HepG2 (cell line): Measurements from ENCODE around the gene TLE1. TPM values are rescaled to one million over a fixed set of nuclear protein-coding genes. Genes with fewer than 3 reads are reported as not detected.

ENCODE experiments used
- ATAC-seq: fragments of 200-7000 bp; cut with Tn5 transposase; 3 replicates; pipeline ENCODE4 v1.9.1; 2020; ENCODE audit warnings: mild to moderate bottlenecking, moderate library complexity
- BruUV-seq: library from RNA; stranded (reverse); fragments of 400-500 nt; replicated peaks from 2 replicates; lab custom pipeline; 2021; lab: Mats Ljungman, UMichigan
- CTCF ChIA-PET: fragments of 300-600 bp; formaldehyde crosslinking; extraction: SDS; loops from one replicate; lab custom pipeline; 2021; ENCODE audit warnings: low total read pairs, inconsistent platforms, low intra/inter-chr PET ratio; lab: Yijun Ruan, JAX
- POLR2A ChIA-PET: fragments of 350-600 bp; sonication (Branson Sonifier 250); formaldehyde crosslinking; loops from one replicate; lab custom pipeline; 2020; ENCODE audit warnings: antibody characterized with exemption, inconsistent platforms; lab: Yijun Ruan, JAX
- DNase-seq: peaks from one replicate; pipeline ENCODE4 v3.0.0-alpha.2; 2015; ENCODE audit warnings: low spot score
- FAIRE-seq: peaks from 3 replicates; lab custom pipeline; 2011; peaks lifted over from hg19 to GRCh38; lab: Jason Lieb, UNC
- H2AFZ ChIP-seq: one replicate; pipeline ENCODE4 v1.6.1; 2011; ENCODE audit warnings: low read length, inconsistent platforms
- H3K27ac ChIP-seq: fragments of 300-600 bp; 3 replicates; pipeline ENCODE4 v1.8.0; 2011; ENCODE audit warnings: mixed run types, mild to moderate bottlenecking, mixed read lengths, low read length, inconsistent platforms; ENCODE audit not compliant: insufficient read depth; ENCODE audit errors: extremely low read length
- H3K27me3 ChIP-seq, 2 experiments: fragments of 200-600 bp in 1 of 2; 2 replicates in 1 of 2; 3 replicates in 1 of 2; pipeline versions ENCODE4 v1.6.0 to v1.8.0; 2011; ENCODE audit warnings: low read length in 2 of 2, mild to moderate bottlenecking in 2 of 2, moderate library complexity in 2 of 2, inconsistent platforms in 1 of 2; ENCODE audit not compliant: insufficient read depth in 2 of 2, control insufficient read depth in 1 of 2
- H3K36me3 ChIP-seq, 2 experiments: fragments of 200-600 bp in 1 of 2; replicated peaks in 1 of 2; 2 replicates in 1 of 2; 3 replicates in 1 of 2; pipeline versions ENCODE4 v1.5.1 to v1.8.0; 2011; ENCODE audit warnings: low read length in 2 of 2, inconsistent platforms in 1 of 2; ENCODE audit not compliant: insufficient read depth in 2 of 2, control insufficient read depth in 1 of 2
- H3K4me1 ChIP-seq: 2 replicates; pipeline ENCODE4 v1.5.1; 2012; ENCODE audit warnings: low read length, inconsistent platforms; ENCODE audit not compliant: insufficient read depth
- H3K4me2 ChIP-seq: 2 replicates; pipeline ENCODE4 v1.6.0; 2011; ENCODE audit warnings: low read depth, low read length, inconsistent platforms
- H3K4me3 ChIP-seq, 3 experiments: fragments of 200-600 bp in 1 of 3; sonication (generic), shearing (Covaris generic) in 1 of 3; replicated peaks in 1 of 3; 2 replicates each; pipeline ENCODE4 v1.5.1; 2011 to 2016; ENCODE audit warnings: low read length in 3 of 3, inconsistent platforms in 2 of 3, low read depth in 2 of 3, mild to moderate bottlenecking in 2 of 3, control low read depth in 1 of 3, mixed read lengths in 1 of 3; ENCODE audit not compliant: insufficient read depth in 1 of 3
- H3K79me2 ChIP-seq: one replicate; pipeline ENCODE4 v1.6.1; 2011; ENCODE audit warnings: low read length, inconsistent platforms; ENCODE audit not compliant: insufficient read depth
- H3K9ac ChIP-seq: 2 replicates; pipeline ENCODE4 v1.6.0; 2011; ENCODE audit warnings: mild to moderate bottlenecking, low read depth, low read length, inconsistent platforms; ENCODE audit not compliant: insufficient read depth
- H3K9me3 ChIP-seq: 2 replicates; pipeline ENCODE4 v1.5.1; 2012; ENCODE audit warnings: mild to moderate bottlenecking, low read length
- H4K20me1 ChIP-seq: 2 replicates; pipeline ENCODE4 v1.6.0; 2011; ENCODE audit warnings: inconsistent platforms, mild to moderate bottlenecking, low read length, moderate library complexity; ENCODE audit not compliant: insufficient read depth
- ATF5 ChIP-seq: sonication (generic); formaldehyde crosslinking; IDR thresholded peaks from 2 replicates; pipeline ENCODE4 v1.4.0; 2020; ENCODE audit warnings: mild to moderate bottlenecking, low read depth, missing genetic modification reagents
- CBX2 ChIP-seq, 2 experiments: fragments of 200-600 bp in 1 of 2; sonication (generic); formaldehyde crosslinking in 1 of 2; IDR thresholded peaks; 2 replicates each; pipeline versions ENCODE4 v1.7.0 to v1.8.1; 2018 to 2022; ENCODE audit warnings: low read depth in 2 of 2, low read length in 1 of 2, mild to moderate bottlenecking in 1 of 2, missing genetic modification reagents in 1 of 2
- CEBPB ChIP-seq: IDR thresholded peaks from 2 replicates; pipeline ENCODE4 v1.6.1; 2011; ENCODE audit warnings: low read depth, low read length, improper control_type of control experiment, borderline replicate concordance
- CREB1 ChIP-seq, 2 experiments: fragments of 450-650 bp in 1 of 2; IDR thresholded peaks; 2 replicates each; pipeline ENCODE4 v1.6.1; 2016 to 2017; ENCODE audit warnings: control low read depth in 1 of 2, mild to moderate bottlenecking in 1 of 2, missing compliant biosample characterization in 1 of 2, missing genetic modification characterization in 1 of 2
- FLYWCH1 ChIP-seq: sonication (generic); formaldehyde crosslinking; IDR thresholded peaks from 2 replicates; pipeline ENCODE4 v1.8.1; 2023; ENCODE audit warnings: mild to moderate bottlenecking, missing genetic modification reagents
- HNRNPUL1 ChIP-seq: fragments of 200-400 bp; formaldehyde crosslinking; IDR thresholded peaks from 2 replicates; pipeline ENCODE4 v1.6.1; 2017; ENCODE audit warnings: low read depth, mild to moderate bottlenecking, low read length, moderate library complexity
- MED13 ChIP-seq: sonication (generic); formaldehyde crosslinking; IDR thresholded peaks from 2 replicates; pipeline ENCODE4 v1.5.0; 2020; ENCODE audit warnings: missing genetic modification reagents
- NCOR1 ChIP-seq: fragments of 200-600 bp; sonication (generic); IDR thresholded peaks from 2 replicates; pipeline ENCODE4 v1.7.0; 2017; ENCODE audit warnings: antibody characterized with exemption, low read length, borderline replicate concordance
- SIX1 ChIP-seq: sonication (generic); formaldehyde crosslinking; IDR thresholded peaks from 2 replicates; pipeline ENCODE4 v1.4.0; 2020; ENCODE audit warnings: missing genetic modification reagents, borderline replicate concordance
- ZNF318 ChIP-seq: sonication (generic); formaldehyde crosslinking; IDR thresholded peaks from 2 replicates; pipeline ENCODE4 v1.4.0; 2020; ENCODE audit warnings: mild to moderate bottlenecking, missing genetic modification reagents
- ZNF501 ChIP-seq: sonication (generic); formaldehyde crosslinking; IDR thresholded peaks from 2 replicates; pipeline ENCODE4 v1.5.1; 2020; ENCODE audit warnings: mild to moderate bottlenecking, moderate library complexity, missing genetic modification reagents
- ZNF644 ChIP-seq: IDR thresholded peaks from 2 replicates; pipeline ENCODE4 v1.6.1; 2016; ENCODE audit warnings: low read depth
- ZNF775 ChIP-seq: sonication (generic); formaldehyde crosslinking; IDR thresholded peaks from 2 replicates; pipeline ENCODE4 v1.4.0; 2020; ENCODE audit warnings: missing genetic modification reagents, mild to moderate bottlenecking, moderate library complexity, borderline replicate concordance
- WGBS: methylation state at CpG from one replicate; pipeline ENCODE4 v1.1.6; 2017; ENCODE audit warnings: low lambda C conversion rate; 5-methylcytosine and 5-hydroxymethylcytosine counted together
- in situ Hi-C: cut with HindIII; loops from 2 replicates; pipeline ENCODE4 v1.10.0; 2017; ENCODE audit warnings: low pct_unique_long_range_greater_than_20kb; ENCODE audit not compliant: extremely low pct_ligation_motif_present
- intact Hi-C: fragments of 100-400 bp; cut with micrococcal nuclease; formaldehyde crosslinking; loops from one replicate; pipeline ENCODE4 v1.10.0; 2022; ENCODE audit not compliant: unreplicated experiment
- polyA plus RNA-seq, 8 experiments: library from polyadenylated mRNA; depleted of rRNA in 3 of 8; stranded (reverse) in 7 of 8; unstranded in 1 of 8; fragments of >200 nt; fragmentation: Illumina TruSeq in 4 of 8; extraction: Trizol in 4 of 8; gene quantifications; 2 replicates each; pipeline versions ENCODE4 v1.2.1 to v1.2.3, GENCODE V29; 2011 to 2016; ENCODE audit warnings: low read depth in 4 of 8, missing spikeins in 1 of 8, mixed read lengths in 1 of 8; ENCODE audit not compliant: insufficient read depth in 1 of 8
- total RNA-seq, 5 experiments: library from RNA; depleted of rRNA; stranded (reverse); fragments of >200 nt; fragmentation: Illumina TruSeq; extraction: Trizol; gene quantifications; 2 replicates each; pipeline ENCODE4 v1.2.3, GENCODE V29; 2016; ENCODE audit warnings: low read depth in 1 of 5

Gene TLE1
- total and polyA plus RNA-seq, 2 of the 13 experiments (the other 11 are each of a cell fraction or from before 2014, with no cell fraction given): 35.9 to 109 TPM

GRCh38 chr9:81656871-81657337, 32.4 kb downstream of the TLE1 start:
- peak overlapping the region; percentile 49 for H3K4me2 ChIP-seq
- DNase-seq: peak; percentile 91
- H3K4me1 ChIP-seq: peaks cover 61% of the 10 kb centered on the region
- H3K27ac ChIP-seq: peak overlapping the region; percentile 39
- no TSS peak for BruUV-seq
- 6% methylated on average over 1 of the region's 1 CpG for WGBS
- H3K36me3 ChIP-seq: peaks cover 3 to 33% of the 10 kb centered on the region in 2 experiments; a peak in 4 of 5 replicates
- no peak overlapping the region for H3K4me3 ChIP-seq
- no peaks in the 10 kb centered on the region for H3K9me3 ChIP-seq
- intact Hi-C loops: loop anchor here (1.0 kb wide), 2 partner anchors 22 to 29 kb away; no protein-coding TSS in a partner anchor
- POLR2A ChIA-PET: interaction anchor here (0.6 to 2.4 kb wide), 3 partner anchors 20 to 69 kb away, joined by 3 to 9 read pairs (median 3); no protein-coding TSS in a partner anchor
- peak; percentile 80 for ATAC-seq
- peaks cover 73% of the 10 kb centered on the region for H3K79me2 ChIP-seq
- CTCF ChIA-PET: no interaction called here
- peak; percentile 67 for FAIRE-seq
- H4K20me1 ChIP-seq: peaks cover 62% of the 10 kb centered on the region
- H2AFZ ChIP-seq: no peak overlapping the region
- H3K9ac ChIP-seq: no peak overlapping the region
- no peaks in the 10 kb centered on the region for H3K27me3 ChIP-seq
- in situ Hi-C loops: no loop called here
- TF ChIP-seq ZNF318 (CRISPR knock-in tag) (no peak), MED13 (CRISPR knock-in tag) (peak; percentile 79), HNRNPUL1 (no peak), CBX2 (IDR thresholded peaks at IDR 0.05; ENCODE audit: low read depth, low read length) (no peak), CBX2 (CRISPR knock-in tag; IDR thresholded peaks at IDR 0.05; ENCODE audit: low read depth) (no peak), ATF5 (CRISPR knock-in tag) (no peak), SIX1 (0 out of 2 replicates have a peak, but pooled peaks have one; percentile 41), CREB1 (IDR thresholded peaks at IDR 0.05) (no peak), CREB1 (CRISPR knock-in tag; IDR thresholded peaks at IDR 0.05) (peak; percentile 68; the same call in 1 of the 2 replicates), ZNF644 (CRISPR knock-in tag) (0 out of 2 replicates have a peak, but pooled peaks have one; percentile 33), ZNF775 (CRISPR knock-in tag) (no peak), CEBPB (peak; percentile 85), ZNF501 (CRISPR knock-in tag) (no peak), NCOR1 (peak; percentile 59; the same call in 1 of the 2 replicates), FLYWCH1 (CRISPR knock-in tag) (no peak)
